SH-SY5Y (cell line): ENCODE data around the gene CACUL1.

Source experiments
- GATA2 ChIP-seq: IDR thresholded peaks from 2 replicates; pipeline ENCODE4 v1.6.1; 2011; ENCODE audit warnings: mild to moderate bottlenecking, low read depth, low read length
- GATA3 ChIP-seq: IDR thresholded peaks from 2 replicates; pipeline ENCODE4 v1.6.1; 2011; ENCODE audit warnings: low read depth, mild to moderate bottlenecking, low read length, moderate library complexity

- TF ChIP-seq GATA2, result no peak
- TF ChIP-seq GATA3, result no peak
Measured at GRCh38 chr10:118804262-118804773, 49.5 kb upstream of the CACUL1 start.
